ENCODE measurements around the gene DGKB. TPM values are rescaled to one million over a fixed set of nuclear protein-coding genes. Genes with fewer than 3 reads are reported as not detected.

Gene DGKB
- total and polyA plus RNA-seq, 12 donors = 0.07 to 5.8 (median 1.5) TPM; not detected in 3

GRCh38 chr7:14673202-14673601 is 229.3 kb downstream of the DGKB start:
- no peaks in the 10 kb centered on the region for H3K4me1 ChIP-seq (replicated peaks in 1 of 2)
- H3K27me3 ChIP-seq = no peaks in the 10 kb centered on the region
- no peak for TF ChIP-seq POLR2A (IDR thresholded peaks at IDR 0.05)
- TF ChIP-seq CTCF (IDR thresholded peaks at IDR 0.05) = no peak
- DNase-seq = no peak
- intact Hi-C loops (cut with DNase I) = no loop called here
- no peaks in the 10 kb centered on the region for H3K9me3 ChIP-seq (replicated peaks in 1 of 3)
- H3K36me3 ChIP-seq (replicated peaks in 1 of 2) = no peaks in the 10 kb centered on the region
- H3K4me3 ChIP-seq = no peak overlapping the region
- H3K27ac ChIP-seq = no peak overlapping the region

- Histone ChIP-seq H3K9me3 (replicated peaks in 1 of 3) (no peaks in the 10 kb centered on the region), H3K4me3 (no peak overlapping the region), H3K27ac (no peak overlapping the region), H3K27me3 (no peaks in the 10 kb centered on the region), H3K4me1 (replicated peaks in 1 of 2) (no peaks in the 10 kb centered on the region), H3K36me3 (replicated peaks in 1 of 2) (no peaks in the 10 kb centered on the region)
- intact Hi-C loops (cut with DNase I) = no loop called here
- TF ChIP-seq CTCF (IDR thresholded peaks at IDR 0.05) (no peak), POLR2A (IDR thresholded peaks at IDR 0.05) (no peak)
- 29 to 44% (median 35%) methylated on average over 2 of the region's 2 CpGs for WGBS, 4 donors
- DNase-seq = no peak
Observed at GRCh38 chr7:14666913-14667312, 235.6 kb downstream of the DGKB start.

GRCh38 chr7:14666304-14666703 is 236.2 kb downstream of the DGKB start:
- 39 to 62% (median 53%) methylated on average over 1 of the region's 1 CpG for WGBS, 4 donors

GRCh38 chr7:14639801-14640200 is 262.8 kb downstream of the DGKB start:
- intact Hi-C loops (cut with DNase I) = no loop called here
- no peak for DNase-seq
- H3K4me1 ChIP-seq (replicated peaks in 1 of 2) = no peaks in the 10 kb centered on the region
- TF ChIP-seq CTCF (IDR thresholded peaks at IDR 0.05) = no peak
- TF ChIP-seq POLR2A (IDR thresholded peaks at IDR 0.05) = no peak
- no peak overlapping the region for H3K4me3 ChIP-seq
- WGBS, 4 donors = 50 to 63% (median 53%) methylated on average over 1 of the region's 1 CpG
- no peak overlapping the region for H3K27ac ChIP-seq
- H3K27me3 ChIP-seq = no peaks in the 10 kb centered on the region
- H3K36me3 ChIP-seq (replicated peaks in 1 of 2) = no peaks in the 10 kb centered on the region
- H3K9me3 ChIP-seq (replicated peaks in 1 of 3) = peaks cover 0 to 5% (median 0%) of the 10 kb centered on the region in 3 donors

More at GRCh38 chr7:14666304-14666703, 236.2 kb downstream of the DGKB start:
- H3K36me3 ChIP-seq (replicated peaks in 1 of 2) = no peaks in the 10 kb centered on the region
- no peaks in the 10 kb centered on the region for H3K9me3 ChIP-seq (replicated peaks in 1 of 3)
- H3K4me3 ChIP-seq = no peak overlapping the region
- no peaks in the 10 kb centered on the region for H3K27me3 ChIP-seq
- no peak overlapping the region for H3K27ac ChIP-seq
- H3K4me1 ChIP-seq (replicated peaks in 1 of 2) = no peaks in the 10 kb centered on the region
- DNase-seq = no peak
- intact Hi-C loops (cut with DNase I) = no loop called here
- no peak for TF ChIP-seq POLR2A (IDR thresholded peaks at IDR 0.05)
- TF ChIP-seq CTCF (IDR thresholded peaks at IDR 0.05) = no peak

All from adrenal gland (tissue), 12 donors.